Calu3 (cell line): Measurements from ENCODE around the gene MYL11. TPM values are rescaled to one million over a fixed set of nuclear protein-coding genes. Genes with fewer than 3 reads are reported as not detected.

Experiments
- BruUV-seq: library from RNA; stranded (reverse); fragments of 400-500 nt; replicated peaks from 2 replicates; lab custom pipeline; 2021; lab: Mats Ljungman, UMichigan
- CTCF ChIA-PET: fragments of 300-600 bp; sonication (Branson Sonifier 250); formaldehyde crosslinking; loops from one replicate; lab custom pipeline; 2022; ENCODE audit warnings: antibody characterized with exemption; lab: Charles Lee
- DNase-seq: peaks from one replicate; pipeline ENCODE4 v3.0.0; 2022
- H3K27ac Mint-ChIP-seq: one replicate; pipeline ENCODE4 v1.8.0; 2022; ENCODE audit warnings: mixed read lengths; ENCODE audit not compliant: unreplicated experiment
- H3K27me3 Mint-ChIP-seq: one replicate; pipeline ENCODE4 v1.8.0; 2022; ENCODE audit warnings: mixed read lengths; ENCODE audit not compliant: unreplicated experiment
- H3K36me3 Mint-ChIP-seq: one replicate; pipeline ENCODE4 v1.8.0; 2022; ENCODE audit warnings: mild to moderate bottlenecking, moderate library complexity, mixed read lengths; ENCODE audit not compliant: insufficient read depth, unreplicated experiment
- H3K4me1 Mint-ChIP-seq: one replicate; pipeline ENCODE4 v1.8.0; 2022; ENCODE audit warnings: mild to moderate bottlenecking, low read depth, mixed read lengths; ENCODE audit not compliant: unreplicated experiment
- H3K4me3 Mint-ChIP-seq: one replicate; pipeline ENCODE4 v1.8.0; 2022; ENCODE audit warnings: mild to moderate bottlenecking, low read depth, moderate library complexity, mixed read lengths; ENCODE audit not compliant: unreplicated experiment
- H3K9me3 Mint-ChIP-seq: one replicate; pipeline ENCODE4 v1.8.0; 2022; ENCODE audit warnings: low read depth, mixed read lengths; ENCODE audit not compliant: unreplicated experiment
- CTCF ChIP-seq: fragments of 200-600 bp; IDR thresholded peaks from one replicate; pipeline ENCODE4 v1.8.0; 2022; ENCODE audit warnings: antibody characterized with exemption; ENCODE audit not compliant: unreplicated experiment
- intact Hi-C: fragments of 100-400 bp; cut with micrococcal nuclease; formaldehyde crosslinking; loops from one replicate; pipeline ENCODE4 v1.10.0; 2022; ENCODE audit not compliant: unreplicated experiment
- total RNA-seq: library from RNA; stranded (reverse); gene quantifications from 2 replicates; pipeline ENCODE4 v1.2.3, GENCODE V29; 2022

Gene MYL11
- total RNA-seq, 1 experiment from 2014 or later = not detected

- BruUV-seq = no TSS peak
- Mint-ChIP-seq H3K4me1 (peaks cover 44% of the 10 kb centered on the region), H3K36me3 (peaks cover 48% of the 10 kb centered on the region), H3K9me3 (no peaks in the 10 kb centered on the region), H3K27me3 (peaks cover 14% of the 10 kb centered on the region), H3K4me3 (peak overlapping the region; percentile 86), H3K27ac (peak overlapping the region; percentile 99)
- CTCF ChIA-PET = interaction anchor here (0.9 to 2.2 kb wide), 9 partner anchors 8 to 39 kb away, joined by 3 to 21 read pairs (median 4); partner anchors contain the start of genes ZNF48 and ZNF771
- no peak for TF ChIP-seq CTCF
- DNase-seq = no peak
- intact Hi-C loops = loop anchor here (2.0 kb wide), 1 partner anchor 15 kb away; the partner anchor contains the start of gene CD2BP2
Observed at GRCh38 chr16:30369938-30370455, 4.6 kb upstream of the MYL11 start.

GRCh38 chr16:30370456-30371247 lies 4.0 kb upstream of the MYL11 start, which contains the start of gene TBC1D10B:
TSS of gene TBC1D10B (minus strand) at chr16:30370494. CDS start at chr16:30370183, 311 bp downstream.
- H3K36me3 Mint-ChIP-seq = peaks cover 48% of the 10 kb centered on the region
- DNase-seq = peak; percentile 99
- peaks cover 44% of the 10 kb centered on the region for H3K4me1 Mint-ChIP-seq
- no peaks in the 10 kb centered on the region for H3K9me3 Mint-ChIP-seq
- intact Hi-C loops = loop anchor here (2.0 kb wide), 1 partner anchor 16 kb away; the partner anchor contains the start of gene CD2BP2
- H3K4me3 Mint-ChIP-seq = peak within 1 kb of the TSS; percentile 86
- peak within 1 kb of the TSS; percentile 99 for H3K27ac Mint-ChIP-seq
- CTCF ChIA-PET = interaction anchor here (0.7 to 2.2 kb wide), 17 partner anchors 8 to 305 kb away, joined by 3 to 21 read pairs (median 4); partner anchors contain the start of genes ALDOA, CD2BP2, DCTPP1 and ZNF48
- peaks cover 14% of the 10 kb centered on the region for H3K27me3 Mint-ChIP-seq
- BruUV-seq = no TSS peak
- no peak for TF ChIP-seq CTCF

- intact Hi-C loops = loop anchor here (2.0 kb wide), 1 partner anchor 17 kb away; the partner anchor contains the start of gene CD2BP2
- Mint-ChIP-seq H3K4me1 (peaks cover 44% of the 10 kb centered on the region), H3K27me3 (peaks cover 14% of the 10 kb centered on the region), H3K36me3 (peaks cover 48% of the 10 kb centered on the region), H3K27ac (peak overlapping the region; percentile 99), H3K9me3 (no peaks in the 10 kb centered on the region), H3K4me3 (peak overlapping the region; percentile 86)
- DNase-seq = no peak
- TSS peak; percentile 96 for BruUV-seq
- CTCF ChIA-PET = interaction anchor here (0.5 to 2.2 kb wide), 13 partner anchors 12 to 306 kb away, joined by 3 to 21 read pairs (median 4); partner anchors contain the start of genes ALDOA, CD2BP2, DCTPP1 and ZNF48
- no peak for TF ChIP-seq CTCF
Observed at GRCh38 chr16:30371248-30371816, 3.3 kb upstream of the MYL11 start.

- no TSS peak for BruUV-seq
- no peak for TF ChIP-seq CTCF
- no peaks in the 10 kb centered on the region for H3K9me3 Mint-ChIP-seq
- peak overlapping the region; percentile 86 for H3K4me3 Mint-ChIP-seq
- peak overlapping the region; percentile 99 for H3K27ac Mint-ChIP-seq
- no peak for DNase-seq
- CTCF ChIA-PET = interaction anchor here (0.5 to 2.2 kb wide), 3 partner anchors 37 to 237 kb away, joined by 3 to 21 read pairs (median 5); no protein-coding TSS in a partner anchor
- intact Hi-C loops = no loop called here
- H3K4me1 Mint-ChIP-seq = peaks cover 40% of the 10 kb centered on the region
- H3K36me3 Mint-ChIP-seq = peaks cover 48% of the 10 kb centered on the region
- peaks cover 14% of the 10 kb centered on the region for H3K27me3 Mint-ChIP-seq
Observed at GRCh38 chr16:30372038-30372712, 2.4 kb upstream of the MYL11 start.
